HG03521 (cell line): ENCODE data around the gene CACNA2D2.
A peak's percentile ranks its signal among the peaks of the same experiment; 100 is the strongest.

Experiments used
- ATAC-seq: cut with Tn5 transposase; IDR thresholded peaks from one replicate; pipeline ENCODE4 v1.9.1; 2021; ENCODE audit warnings: mild to moderate bottlenecking, moderate library complexity; ENCODE audit not compliant: unreplicated experiment

CACNA2D2 gene

DNA sequence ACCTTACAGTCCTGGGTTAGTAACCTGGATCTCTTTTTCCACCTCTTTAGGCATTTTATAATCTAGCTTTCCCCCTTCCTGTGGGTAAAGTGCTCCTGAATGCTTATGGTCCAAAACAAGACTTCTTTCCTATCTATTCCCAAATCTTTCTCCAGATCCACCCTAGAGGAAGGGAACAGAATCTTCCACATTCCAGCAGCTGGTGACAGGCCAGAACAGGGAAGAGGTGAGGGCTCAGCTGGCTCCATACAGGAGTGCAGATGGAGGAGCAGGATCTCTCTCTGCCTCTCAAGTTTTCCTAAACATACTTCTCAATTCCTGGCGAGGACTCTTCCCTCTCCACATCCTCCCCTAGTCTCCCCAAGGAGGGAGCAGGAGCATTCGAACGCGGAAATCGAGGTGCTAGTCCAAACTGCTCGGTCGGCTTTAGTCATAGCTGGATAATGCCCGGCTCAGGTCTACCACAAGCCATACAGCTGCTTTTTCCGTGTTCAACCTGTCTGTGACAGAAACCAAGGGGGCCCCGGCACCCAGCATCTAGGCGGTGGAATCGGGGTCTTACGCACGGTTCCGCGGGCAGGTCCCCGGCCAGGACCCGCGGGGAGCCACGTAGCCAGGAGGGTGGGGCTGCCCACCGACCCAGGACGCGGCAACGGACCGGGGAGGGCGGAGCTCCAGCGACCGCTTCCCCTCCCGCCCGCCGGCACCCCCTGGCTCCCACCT lies 166.8 kb downstream of the CACNA2D2 start:
- peak; percentile 29 for ATAC-seq

DNA sequence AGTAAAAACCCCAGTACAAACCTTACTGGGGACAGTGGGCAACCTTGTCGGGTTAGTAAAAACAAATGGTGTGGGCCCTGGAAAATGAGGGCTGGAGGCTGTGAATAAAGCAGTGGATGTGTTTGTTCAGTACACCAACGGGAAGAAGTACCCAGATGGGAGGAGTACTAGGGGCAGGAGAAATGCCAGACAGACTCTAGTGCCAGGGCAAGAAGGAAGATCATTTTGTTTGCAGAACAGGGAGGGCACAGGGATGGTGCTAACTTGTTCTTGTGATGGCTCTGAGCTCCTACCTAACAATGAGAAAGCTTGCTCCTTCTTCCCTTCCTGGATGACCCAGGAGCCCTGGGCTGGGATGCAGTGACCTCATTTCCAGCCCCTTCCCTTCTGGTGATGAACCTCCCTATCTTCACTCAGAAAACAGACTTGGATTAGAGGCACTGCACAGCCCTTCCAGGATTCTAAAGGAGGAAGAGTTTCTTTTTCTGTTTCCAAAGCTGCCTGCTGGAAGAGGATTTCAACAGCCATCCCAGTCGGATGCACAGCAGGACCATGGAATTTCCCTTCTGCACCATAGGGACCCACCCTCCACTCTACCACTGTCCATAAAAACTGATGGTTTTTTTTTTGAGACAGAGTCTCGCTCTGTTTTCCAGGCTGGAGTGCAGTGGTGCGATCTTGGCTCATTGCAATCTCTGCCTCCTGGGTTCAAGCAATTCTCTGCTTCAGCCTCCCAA lies 168.9 kb downstream of the CACNA2D2 start:
- no peak for ATAC-seq

GRCh38 chr3:50333744-50334328 lies 169.6 kb downstream of the CACNA2D2 start:
- no peak for ATAC-seq

DNA sequence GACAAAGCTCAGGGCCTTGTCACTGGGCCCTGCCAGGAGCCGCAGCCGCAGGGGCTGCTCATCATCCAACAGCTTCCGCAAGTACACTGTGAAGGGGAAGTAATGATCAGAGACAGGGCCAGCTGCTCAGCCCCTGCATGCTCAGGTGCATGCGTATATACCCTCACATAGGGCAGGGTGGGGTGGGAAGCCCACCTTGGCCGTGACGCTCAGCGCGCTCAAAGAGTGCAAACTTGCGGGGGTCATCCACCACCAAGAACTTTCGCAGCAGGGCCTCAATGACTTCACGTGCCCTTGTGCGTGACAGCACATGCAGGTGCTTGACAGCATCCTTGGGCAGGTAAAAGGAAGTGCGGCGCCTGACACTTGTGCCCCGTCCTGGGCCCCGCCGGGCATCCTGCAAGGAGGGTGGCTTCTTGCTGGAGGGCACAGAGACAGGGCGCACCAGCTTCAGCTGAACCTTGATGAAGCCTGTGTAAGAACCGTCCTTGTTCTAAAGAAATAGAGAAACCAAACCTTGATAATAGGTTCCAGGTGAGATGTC lies 172.0 kb downstream of the CACNA2D2 start:
- ATAC-seq, result no peak

- no peak for ATAC-seq
Observed at GRCh38 chr3:50330330-50330729, 173.1 kb downstream of the CACNA2D2 start.

DNA sequence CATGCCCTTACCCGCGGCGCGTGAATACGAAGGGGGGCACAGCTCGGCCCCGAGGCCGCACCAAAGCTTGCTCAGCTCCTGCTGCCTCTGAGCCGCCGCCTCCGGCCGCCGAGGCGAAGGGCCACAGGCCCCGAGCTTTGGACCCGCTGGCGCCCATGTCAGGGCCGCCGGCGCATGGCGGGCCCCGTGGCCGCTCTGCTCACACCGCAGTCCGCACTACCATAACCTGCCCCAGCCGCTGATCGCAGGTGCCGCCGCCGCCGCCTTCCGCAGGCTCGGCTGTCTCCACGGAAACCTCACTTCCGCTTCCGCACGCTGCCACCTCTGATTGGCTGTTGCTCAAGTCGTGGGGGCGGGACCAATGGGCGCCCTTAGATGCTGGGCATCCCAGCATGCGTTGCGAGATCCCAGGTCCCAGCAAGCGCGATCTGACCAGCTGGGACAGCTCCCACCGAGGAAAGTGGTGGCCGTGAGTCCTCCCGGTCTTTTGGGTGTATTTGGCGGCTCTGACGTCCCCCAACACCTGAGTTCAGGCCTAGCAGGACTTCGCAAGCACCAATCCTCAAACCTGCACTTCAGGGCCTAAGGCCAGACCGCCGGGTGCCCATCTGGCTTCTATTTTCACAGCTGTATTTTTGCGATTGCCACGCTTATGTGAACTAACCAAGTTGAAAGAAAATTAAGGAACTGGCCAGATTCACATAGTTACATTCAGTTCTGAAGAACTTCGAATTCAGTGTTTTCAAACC lies 175.3 kb downstream of the CACNA2D2 start, which contains the start of gene TUSC2:
TSS of gene TUSC2 (minus strand) at position 281 of the 749 bp plus-strand sequence. CDS start at position 157, 124 bp downstream.
- peak; percentile 78 for ATAC-seq

DNA sequence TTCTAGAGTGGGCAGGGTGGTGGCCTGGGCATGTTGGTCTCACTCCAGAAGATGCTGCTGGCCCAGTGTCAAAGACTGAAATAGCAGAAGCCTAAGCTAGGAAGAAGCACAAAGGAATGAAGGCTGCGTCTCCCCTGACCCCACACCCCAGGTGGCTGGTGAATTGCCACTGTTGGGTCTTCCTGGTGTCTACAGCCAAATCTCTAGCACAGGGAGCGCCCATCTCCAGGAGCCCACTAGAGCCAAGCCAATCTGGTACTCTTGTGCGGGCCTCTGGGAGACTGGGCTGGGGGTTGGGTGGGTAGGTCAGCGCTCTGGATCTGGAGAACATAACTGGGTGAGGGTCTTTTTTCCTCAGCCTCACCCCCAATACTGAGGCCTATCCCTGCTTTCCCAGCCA lies 176.3 kb downstream of the CACNA2D2 start:
- ATAC-seq, result no peak

DNA sequence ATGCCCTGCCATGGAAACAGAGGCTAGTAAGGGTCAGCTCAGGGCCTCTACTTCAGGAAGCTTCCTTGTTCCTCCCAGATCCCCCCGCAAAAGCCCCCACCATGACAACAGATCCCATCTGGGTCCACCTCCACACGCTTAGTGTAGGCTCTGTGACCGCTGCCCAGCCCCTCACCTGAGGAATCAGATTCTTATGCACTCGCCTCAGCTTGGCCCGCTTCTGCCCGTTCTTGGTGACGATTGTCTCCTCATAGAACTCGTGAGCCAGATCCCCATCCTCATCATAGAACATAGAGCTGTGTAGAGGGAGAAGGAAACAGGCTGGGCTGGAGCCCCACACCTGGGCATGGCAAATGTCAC lies 177.3 kb downstream of the CACNA2D2 start:
- ATAC-seq, result no peak

- ATAC-seq, result no peak
Observed at GRCh38 chr3:50325497-50326181, 177.8 kb downstream of the CACNA2D2 start.

GRCh38 chr3:50325113-50325480 lies 178.3 kb downstream of the CACNA2D2 start:
- ATAC-seq, result no peak

DNA sequence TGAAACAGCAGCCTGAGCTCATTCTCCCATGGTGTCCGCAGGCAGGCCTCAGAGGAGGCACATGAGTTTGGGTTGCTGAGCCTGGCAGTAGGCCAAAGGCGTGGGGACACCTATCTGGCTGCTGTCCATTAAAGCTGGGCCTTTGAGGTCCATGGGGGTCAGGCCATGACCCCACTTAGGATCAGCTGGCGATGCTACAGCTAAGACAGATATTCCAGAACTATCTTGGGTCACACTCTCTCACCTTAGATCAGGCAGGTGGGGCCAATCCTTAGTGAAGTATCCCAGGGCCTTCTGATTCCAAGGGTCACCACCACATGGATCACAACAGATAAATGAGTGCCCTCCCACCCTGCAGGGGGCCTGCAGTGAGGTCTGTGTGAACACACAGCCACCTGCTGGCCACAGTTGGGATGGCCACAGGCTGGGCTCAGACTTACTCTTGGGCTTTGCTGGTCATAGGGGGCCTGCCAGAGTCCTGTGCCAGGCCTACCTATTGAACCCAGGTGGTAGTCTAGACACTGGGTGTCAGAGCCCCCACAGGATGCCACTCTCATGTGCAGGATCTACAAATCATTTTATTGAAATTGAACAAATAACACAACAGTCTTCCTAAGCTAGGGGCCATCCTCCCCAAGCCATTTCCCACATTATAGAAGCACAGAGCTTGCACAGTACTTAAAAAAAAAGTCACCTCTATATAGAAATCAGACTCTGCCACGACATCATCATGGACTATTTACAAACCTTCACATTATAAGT lies 178.9 kb downstream of the CACNA2D2 start:
- no peak for ATAC-seq

- no peak for ATAC-seq
Observed at GRCh38 chr3:50323614-50324199, 179.7 kb downstream of the CACNA2D2 start.

GRCh38 chr3:50323092-50323600 lies 180.3 kb downstream of the CACNA2D2 start:
- ATAC-seq, result no peak

GRCh38 chr3:50322386-50323091 lies 180.9 kb downstream of the CACNA2D2 start, which contains the start of gene HYAL2:
Gene HYAL2 (minus strand): TSS chr3:50322745. CDS start chr3:50320489, 2,256 bp downstream.
- ATAC-seq, result no peak

- no peak for ATAC-seq
Observed at GRCh38 chr3:50322115-50322385, 181.4 kb downstream of the CACNA2D2 start.

- ATAC-seq, result peak; percentile 75
Observed at GRCh38 chr3:50321336-50322114, 181.9 kb downstream of the CACNA2D2 start.

DNA sequence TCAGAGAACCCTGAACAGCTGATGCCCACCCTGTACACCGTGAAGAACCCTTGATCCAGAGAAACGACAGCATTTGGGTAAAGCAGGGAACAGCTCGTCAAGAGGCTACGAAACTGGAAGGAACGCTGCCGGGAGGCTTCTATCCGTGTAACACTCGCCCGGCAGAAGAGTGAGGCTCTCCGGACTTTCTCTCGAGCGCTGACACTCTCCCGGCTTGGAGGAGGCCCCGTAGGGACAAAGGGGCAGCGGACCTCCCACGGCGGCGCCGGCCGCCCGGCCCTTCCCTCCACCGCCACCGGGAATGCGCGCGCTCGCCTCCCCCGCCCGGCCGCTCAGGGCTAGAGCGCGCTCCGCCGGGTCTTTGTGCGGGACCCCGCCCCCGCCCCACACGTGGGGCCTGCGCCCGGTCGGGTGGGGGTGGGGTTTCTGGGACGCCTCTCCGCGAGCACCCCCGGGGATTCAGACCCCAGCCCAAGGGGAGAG lies 182.5 kb downstream of the CACNA2D2 start:
- ATAC-seq, result peak; percentile 41
